ENCODE measurements around the gene FRG1.
"Not testable (repeated sequence)": the region's sequence is repeated elsewhere in the genome, so short reads cannot be mapped to it uniquely, and the experiment has no call there.

FRG1 gene

DNA sequence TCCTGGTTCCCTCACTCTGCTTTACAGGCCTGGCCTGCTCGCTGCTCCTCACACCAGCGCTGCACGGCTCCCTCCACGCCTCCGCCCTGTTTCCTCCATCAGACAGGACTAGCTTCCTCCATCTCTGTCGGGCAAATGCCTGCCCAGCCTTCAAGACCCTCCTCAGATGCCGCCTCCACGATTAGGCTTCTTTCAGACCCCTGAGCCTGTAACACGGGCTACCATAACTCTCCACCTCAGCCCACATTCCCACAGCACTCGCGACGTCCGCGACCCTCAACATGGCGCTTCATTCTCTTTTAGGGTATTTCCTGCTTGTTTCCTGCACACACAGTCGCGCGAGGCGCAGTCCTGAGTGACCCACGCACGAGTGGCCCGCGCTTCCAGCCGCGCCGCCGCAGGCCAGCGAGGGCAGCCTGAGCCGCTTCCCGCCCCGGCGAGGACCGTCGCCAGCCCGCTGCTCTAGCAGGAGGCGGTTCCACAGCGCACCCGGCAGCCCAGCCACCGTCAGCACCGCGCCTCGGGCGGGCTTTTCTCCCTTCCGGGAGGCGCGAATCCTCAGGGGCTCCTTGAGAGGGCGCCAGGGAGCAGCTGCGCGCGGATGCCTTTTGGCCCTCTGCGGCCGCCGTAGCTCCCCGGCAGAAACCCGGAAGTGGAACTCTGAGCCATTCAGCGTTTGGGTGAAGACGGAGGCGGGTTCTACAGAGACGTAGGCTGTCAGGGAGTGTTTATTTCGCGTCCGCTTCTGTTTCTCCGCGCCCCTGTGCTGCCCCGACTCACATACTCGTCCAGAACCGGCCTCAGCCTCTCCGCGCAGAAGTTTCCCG, at the start of gene FRG1:
Gene FRG1 (plus strand): TSS at position 695 of the 827 bp plus-strand sequence. CDS start 138 bp downstream, outside the sequence.
- DNase-seq, result peak; percentile 95

DNA sequence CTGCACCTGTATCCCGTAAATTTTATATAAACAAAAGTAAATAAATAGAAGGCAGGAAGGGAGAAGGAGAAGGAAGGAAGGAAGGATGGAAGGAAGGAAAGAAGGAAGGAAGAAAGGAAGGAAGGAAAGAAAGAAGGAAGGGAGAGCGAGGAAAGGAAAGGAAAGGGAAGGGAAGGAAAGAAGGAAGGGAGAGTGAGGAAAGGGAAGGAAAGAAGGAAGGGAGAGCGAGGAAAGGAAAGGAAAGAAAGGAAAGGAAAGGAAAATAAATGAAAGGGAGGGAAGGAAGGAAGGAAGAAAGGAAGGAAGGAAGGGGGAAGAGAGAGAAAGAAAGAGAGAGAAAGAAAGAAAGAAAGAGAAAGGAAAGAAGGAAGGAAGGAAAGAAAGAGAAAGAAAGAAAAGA, 43.0 kb upstream of the FRG1 start:
- no peak for DNase-seq

DNA sequence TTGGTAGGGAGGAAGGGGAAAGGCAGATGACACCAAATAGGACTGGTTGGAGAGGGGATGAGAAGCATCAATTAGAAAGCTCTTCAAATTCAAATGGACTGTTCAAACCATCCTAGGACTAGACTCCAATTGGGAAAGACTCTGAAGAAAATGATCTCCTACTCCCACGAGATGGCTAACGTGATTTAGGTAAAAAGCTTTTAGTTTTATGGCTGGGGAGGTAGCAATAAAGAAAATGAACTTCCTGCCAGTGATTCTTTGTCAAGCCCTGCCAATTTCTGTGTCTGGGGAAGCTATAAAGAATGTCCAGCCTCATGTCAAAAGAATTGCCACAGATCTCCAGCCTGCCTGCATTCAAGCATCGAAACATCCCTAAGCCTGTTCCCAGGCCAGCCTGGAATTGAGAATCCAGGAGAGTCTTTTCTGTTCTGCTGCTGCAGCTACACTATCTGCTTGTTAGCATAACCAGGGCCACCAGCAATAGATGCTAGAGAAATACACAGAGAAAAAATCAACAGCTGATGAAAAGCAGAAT, 41.1 kb upstream of the FRG1 start:
- not testable (repeated sequence) for DNase-seq

DNA sequence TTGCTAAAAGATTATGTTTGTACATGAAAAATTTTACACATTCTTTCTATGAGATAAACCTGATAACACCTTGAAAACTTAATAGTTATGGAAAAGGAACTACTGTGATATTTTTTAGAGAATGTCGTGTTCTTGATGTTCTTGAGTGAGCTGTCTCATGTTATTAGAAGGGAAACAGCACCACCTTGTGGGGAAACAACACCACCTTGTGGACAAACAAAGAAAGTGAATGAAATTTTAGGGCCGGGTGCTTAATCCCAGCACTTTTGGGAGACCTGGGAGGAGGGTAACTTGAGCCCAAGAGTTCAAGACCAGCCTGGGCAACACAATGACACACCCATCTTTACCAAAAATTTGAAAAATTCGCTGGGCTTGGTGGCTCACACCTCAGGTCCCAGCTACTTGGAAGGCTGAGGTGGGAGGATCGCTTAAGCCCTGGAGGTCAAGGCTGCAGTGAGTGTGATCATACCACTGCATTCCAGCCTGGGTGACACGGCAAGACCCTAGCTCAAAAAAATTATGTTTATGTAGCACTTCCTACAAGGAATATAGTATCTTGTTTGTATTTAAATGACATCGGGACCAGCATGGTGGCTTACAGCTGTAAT, 36.1 kb upstream of the FRG1 start:
- DNase-seq, result peak; percentile 30

DNA sequence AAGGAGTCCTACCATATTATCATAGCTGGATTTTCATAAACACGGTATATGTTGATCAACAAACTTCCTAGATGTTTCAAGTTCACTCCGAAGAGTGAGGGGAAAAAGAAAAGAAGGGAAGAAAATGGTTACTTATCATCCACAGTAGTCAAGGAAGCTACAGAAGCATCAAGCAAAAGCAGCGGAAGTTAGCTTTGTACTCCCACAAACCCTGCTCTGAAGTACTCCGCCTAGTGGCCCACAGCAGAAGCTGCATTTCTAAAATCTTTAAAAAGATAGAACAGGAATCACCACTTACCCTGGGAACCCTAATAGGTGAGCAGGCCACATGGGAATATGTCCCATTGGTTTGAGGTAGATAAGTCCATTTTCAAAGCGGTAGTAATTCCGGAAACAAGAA, 28.5 kb upstream of the FRG1 start:
- no peak for DNase-seq

DNA sequence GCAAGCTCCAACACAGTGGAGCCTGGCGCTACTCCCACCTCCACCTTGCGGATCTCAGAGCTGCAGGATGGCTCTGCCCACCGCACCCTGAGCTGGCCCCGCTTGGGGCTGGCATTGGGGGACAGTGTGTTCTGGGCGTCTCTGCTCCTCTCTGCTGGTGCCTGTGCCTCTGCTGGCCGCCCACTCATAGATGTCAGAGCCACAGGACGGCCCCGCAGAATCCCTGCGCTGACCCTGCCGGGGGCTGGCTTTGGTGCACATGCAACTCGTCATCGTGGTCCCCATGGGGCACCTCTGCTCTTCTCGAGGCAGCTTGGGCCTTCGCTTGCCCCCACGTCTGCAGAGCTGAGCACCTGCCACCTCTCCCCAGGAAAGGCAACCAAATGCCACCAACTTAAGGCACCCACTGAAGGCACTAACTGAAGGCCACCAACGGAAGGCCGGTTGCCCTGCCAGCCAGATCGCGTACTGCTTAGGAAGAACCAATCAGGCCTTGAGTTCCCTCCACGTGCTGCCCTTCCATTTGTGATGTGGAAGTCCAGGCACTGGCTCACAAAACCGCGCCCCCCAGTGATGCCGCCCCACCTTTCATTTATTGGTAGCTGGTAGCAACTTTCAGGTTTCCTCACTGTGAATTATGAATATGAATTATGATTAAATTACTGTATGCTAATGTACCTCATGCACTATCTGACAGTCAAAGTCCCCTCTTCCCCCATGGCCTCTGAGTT, 23.3 kb upstream of the FRG1 start:
- DNase-seq, result no peak

DNA sequence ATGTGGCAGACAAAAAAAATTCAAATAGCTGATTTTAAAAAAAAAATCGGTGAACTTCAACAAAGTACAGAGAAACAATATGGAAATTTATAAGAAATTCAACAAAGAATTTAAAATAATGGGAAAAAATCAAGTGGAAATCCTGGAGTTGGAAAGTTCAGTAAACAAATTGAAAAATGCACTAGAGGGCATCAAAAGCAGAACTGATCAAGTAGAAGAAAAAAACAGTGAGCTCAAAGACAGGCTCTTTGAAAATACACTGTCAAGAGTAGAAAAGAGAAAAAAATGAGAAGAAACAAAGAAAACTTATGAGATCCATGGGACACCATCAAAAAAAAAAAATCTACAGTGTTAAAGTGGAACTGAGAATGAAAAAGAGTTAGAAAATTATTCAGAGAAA, 19.6 kb upstream of the FRG1 start:
- DNase-seq, result no peak

DNA sequence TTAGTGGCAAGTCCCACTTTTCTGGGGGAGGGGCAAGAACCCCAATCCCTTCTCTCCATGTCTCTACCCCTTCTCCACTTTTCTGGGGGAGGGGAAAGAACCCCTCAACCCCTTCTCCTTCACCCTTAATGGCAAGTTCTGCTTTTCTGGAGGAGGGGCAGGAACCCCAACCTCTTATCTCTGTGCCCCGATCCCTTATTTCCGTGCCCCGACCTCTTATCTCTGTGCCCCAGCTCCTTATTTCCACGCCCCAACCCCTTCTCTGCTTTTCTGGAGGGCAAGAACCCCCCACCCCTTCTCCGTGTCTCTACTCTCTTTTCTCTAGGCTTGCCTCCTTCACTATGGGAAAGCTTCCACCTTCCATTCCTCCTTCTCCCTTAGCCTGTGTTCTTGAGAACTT, 13.9 kb upstream of the FRG1 start:
- not testable (repeated sequence) for DNase-seq

DNA sequence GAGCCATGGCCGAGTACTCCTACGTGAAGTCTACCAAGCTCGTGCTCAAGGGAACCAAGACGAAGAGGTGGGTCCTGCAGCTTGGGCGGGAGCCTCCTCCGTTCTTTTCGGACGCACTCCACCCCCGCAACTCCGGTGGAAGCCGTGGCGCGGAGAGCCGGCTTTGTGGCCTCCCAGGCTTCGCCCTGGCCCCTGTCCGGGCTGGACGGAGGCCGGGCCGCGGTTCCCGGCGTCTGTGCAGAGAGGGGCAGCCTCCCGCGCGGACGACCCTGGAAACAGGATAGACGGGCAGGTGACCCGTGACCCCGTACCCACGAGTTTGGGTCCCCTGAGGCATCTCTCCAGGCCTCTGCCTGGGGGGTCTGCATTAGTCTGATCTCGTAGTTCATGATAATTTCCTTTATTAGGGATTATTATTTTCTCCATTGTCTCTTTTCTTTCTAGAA, 356 bp downstream of the FRG1 start:
- no peak for DNase-seq

DNA sequence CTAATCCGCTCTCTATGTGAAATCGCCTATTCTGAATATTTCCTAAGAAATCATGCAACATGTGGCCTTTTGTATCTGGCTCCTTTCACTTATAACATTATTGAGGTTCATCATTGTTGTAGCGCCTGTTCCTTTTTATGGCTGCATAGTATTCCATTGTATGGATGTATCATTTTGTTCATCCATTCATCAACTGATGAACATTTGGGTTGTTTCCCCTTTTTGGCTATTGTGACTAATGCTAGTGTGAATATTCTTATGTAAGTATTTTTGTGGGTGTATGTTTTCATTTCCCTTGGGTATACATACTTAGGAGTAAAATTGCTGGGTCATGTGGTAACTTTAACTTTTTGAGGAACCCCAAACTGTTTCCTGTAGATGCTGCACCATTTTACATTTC, 1.7 kb downstream of the FRG1 start:
- DNase-seq, result not testable (repeated sequence)

DNA sequence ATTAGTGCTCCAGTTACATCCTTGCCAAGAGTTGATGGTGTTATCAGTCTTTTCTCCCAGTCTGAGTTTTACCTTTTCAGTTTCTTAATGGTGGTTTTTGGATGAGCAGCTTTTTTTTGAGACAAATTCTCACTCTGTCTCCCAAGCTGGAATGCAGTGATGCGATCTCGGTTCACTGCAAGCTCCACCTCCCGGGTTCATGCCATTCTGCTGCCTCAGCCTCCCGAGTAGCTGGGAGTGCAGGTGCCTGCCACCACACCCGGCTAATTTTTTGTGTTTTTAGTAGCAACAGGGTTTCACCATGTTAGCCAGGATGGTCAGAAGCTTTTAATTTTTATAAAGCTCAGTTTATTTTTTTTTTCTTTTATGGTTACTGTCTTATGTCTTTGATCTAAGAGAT, 3.4 kb downstream of the FRG1 start:
- not testable (repeated sequence) for DNase-seq

DNA sequence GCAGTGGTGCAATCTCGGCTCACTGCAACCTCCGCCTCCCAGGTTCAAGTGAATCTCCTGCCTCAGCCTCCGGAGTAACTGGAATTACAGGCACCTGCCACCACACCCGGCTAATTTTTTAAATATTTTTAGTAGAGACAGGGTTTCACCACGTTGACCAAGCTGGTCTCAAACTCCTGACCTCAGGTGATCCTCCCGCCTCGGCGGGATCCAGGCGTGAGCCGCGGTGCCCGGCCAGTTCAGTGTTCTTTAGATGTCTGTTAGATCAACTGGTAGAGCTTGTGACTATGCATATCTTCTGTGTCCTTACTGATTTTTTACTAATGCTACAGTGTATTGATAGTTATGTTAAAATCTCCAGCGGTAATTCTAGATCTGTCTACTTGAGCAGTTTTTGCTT, 6.2 kb downstream of the FRG1 start:
- DNase-seq, result not testable (repeated sequence)

DNA sequence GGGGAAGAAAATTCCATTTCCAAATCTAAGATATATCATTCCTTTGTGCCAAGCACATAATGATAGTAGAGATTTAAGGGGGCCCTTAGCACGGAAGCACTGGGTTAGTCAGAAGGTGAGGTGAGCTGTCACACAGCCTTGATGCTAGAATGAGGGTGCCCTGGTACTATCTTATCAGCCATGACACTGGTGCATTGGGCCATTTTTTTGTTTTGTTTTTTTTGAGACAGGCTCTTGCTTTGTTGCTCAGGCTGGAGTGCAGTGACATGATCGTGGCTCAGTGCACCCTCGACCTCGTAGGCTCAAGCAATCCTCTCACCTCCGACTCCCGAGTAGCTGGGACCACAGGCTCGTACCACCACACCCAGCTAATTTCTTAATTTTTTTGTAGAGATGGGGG, 7.8 kb downstream of the FRG1 start:
- DNase-seq, result not testable (repeated sequence)

DNA sequence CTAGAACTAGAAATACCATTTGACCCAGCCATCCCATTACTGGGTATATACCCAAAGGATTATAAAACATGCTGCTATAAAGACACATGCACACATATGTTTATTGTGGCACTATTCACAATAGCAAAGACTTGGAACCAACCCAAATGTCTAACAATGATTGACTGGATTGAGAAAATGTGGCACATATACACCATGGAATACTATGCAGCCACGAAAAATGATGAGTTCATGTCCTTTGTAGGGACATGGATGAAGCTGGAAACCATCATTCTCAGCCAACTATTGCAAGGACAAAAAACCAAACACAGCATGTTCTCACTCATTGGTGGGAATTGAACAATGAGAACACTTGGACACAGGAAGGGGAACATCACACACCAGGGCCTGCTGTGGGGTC, 28.6 kb downstream of the FRG1 start:
- DNase-seq, result not testable (repeated sequence)

DNA sequence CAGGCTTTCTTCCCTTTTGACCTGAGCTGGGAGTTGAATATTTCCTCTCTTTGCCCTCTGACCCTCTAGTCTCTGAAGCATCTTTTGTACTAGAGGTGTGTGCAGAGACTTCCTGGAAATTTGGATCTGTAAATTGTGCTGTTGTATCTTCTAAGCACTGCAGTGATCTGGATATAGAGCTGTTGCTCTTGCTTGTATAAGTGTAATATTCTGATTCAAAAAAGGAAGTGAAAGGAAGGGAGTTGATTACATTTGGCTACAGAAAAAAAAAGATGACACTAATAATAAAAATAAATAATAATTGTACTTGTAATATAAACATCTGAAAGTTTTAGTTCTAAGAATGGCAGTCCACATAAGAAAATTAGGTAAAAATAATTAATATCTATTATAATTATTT, 33.0 kb downstream of the FRG1 start:
- DNase-seq, result no peak

DNA sequence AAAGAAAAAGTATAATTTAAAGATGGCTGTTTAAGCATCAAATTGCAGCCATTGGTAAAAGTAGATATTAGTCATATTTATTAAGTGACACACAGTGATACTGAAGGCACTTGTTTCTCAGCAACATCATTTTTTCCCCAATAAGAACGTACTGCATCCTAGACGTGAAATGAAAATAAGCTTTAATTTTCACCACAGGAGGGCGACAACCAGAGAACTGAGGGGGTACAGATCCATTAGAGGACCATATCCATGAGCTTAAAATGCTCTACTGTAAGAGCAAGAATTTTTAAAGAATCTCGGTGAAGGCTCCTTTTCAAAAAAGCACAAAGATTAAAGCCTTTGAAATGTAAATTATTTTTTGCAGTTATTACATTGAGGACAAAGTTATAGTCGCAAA, 33.4 kb downstream of the FRG1 start:
- DNase-seq, result no peak

DNA sequence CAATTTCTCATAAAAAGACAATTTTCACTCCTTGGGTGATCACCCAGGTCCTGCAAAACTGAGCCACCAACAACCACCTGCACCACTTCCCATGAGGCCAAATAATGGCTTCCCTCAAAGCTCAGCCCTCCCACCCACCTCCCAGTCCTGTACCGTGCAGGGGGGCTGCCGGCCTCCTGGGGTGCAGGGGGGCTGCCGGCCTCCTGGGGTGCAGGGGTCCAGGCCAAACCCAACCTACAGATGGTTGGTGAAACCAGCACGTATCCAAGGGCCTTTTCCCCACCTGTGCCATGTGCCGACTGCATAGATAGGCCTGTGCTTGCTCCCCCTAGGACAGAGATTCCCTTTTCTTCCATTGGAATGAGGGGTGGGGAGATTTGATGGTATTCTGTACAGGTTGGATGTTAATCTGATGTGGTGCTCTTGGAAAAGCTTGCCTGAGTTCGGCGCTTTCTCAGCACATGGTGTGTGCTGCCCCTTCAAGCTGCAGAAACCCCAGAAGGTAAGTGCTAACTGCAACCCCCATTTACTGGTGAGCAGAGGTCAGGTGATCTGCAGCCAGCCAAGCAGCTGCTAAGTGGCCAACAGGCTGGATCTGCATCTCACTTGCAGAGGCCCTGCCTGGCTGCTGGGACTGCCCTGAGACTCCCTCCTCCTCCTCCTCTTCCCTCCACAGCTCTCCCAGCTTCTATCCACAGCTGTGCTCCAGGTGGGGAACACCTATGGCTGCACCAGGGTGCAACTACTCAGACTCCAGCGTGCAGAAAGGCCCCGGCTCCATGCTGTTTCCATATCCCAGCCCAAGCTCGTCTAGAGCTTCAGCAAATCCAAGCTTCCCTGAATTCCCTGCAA, 38.8 kb downstream of the FRG1 start:
- DNase-seq, result no peak

DNA sequence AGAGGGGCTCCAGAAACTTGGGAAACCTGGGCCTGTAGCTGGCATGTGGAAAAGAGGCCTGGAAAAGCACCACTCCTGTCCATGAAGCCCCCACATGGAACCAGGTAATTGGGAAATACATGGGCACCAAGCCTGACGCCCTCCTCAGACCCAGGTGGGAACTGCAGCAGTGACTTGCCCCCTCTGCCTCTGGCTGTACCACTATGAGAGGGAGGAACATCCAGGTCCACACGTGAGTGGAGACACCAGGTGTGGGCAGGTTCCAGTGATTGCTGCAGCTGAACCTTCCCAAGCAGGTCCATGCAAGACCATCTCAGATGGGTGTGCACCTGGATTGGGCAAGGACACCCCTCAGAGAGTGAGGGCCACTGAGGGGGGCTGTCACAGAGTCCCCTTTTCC, 39.6 kb downstream of the FRG1 start:
- not testable (repeated sequence) for DNase-seq

DNA sequence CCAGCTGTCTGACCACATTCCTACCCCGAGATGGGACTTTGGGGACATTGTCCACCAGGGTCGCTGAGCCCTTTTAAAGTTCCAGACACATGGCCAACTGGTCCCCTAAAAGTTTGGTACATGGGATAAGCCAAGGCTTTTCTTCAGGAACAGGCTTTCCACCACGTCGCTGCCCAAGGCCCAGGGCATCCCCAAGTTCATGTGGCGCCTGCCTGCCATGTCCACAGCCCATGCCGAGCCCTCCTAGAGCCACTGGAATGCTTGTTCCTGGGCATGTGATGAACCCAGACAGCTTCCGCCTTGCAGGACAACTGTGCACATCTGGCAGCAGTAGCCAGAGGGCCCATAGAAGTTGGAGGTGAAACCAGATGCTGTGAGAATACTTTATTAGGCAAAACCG, 41.3 kb downstream of the FRG1 start:
- no peak for DNase-seq

DNA sequence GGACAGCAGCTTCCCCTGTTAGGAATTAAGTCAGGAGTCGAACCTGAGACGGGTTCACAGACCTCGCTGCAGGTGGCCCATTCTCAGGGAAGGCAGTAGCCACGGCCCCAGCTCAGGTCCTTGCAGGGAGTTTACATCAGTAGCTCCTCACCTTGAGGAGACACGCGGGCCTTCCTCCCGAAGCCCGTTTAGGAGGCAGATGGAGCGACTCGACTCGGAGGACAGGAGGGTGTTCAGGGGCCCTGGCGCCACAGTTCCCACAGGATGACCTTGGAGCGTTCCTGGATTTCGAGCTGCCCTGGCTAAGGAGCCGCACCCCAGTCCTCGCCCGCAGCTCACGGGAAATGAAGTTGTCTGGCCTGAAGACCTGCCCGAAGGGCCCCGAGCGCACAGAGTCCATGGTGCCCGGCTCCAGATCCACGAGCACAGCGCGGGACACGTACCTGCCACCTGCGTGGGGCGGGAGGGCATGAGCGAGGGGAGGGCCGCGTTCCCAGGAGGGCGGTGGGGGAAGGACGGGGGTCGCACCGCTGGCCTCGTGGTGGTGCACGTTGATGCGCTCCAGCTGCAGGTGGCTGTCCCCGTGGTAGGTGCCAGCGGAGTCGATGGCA, 43.3 kb downstream of the FRG1 start:
- DNase-seq, result not testable (repeated sequence)

DNA sequence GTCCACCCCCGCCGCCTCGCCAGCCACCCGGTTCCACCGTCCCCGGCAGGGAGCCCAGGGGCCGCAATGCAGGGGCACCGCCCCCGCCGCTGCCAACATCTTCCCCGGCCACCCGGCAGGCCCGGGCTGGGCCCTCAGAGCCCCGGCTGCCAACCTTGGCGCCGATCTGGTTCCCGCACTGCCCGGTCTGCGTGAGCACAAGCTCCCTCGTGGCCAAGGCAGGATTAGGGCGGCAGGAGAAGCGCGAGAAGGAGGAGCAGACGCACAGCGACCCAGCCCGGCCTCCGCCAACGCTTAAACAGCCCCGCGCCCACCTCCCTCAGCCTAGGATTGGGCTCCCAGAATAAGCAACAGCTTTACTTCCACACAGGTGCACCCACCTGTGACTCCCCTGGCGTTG, 44.0 kb downstream of the FRG1 start:
- DNase-seq, result not testable (repeated sequence)

DNA sequence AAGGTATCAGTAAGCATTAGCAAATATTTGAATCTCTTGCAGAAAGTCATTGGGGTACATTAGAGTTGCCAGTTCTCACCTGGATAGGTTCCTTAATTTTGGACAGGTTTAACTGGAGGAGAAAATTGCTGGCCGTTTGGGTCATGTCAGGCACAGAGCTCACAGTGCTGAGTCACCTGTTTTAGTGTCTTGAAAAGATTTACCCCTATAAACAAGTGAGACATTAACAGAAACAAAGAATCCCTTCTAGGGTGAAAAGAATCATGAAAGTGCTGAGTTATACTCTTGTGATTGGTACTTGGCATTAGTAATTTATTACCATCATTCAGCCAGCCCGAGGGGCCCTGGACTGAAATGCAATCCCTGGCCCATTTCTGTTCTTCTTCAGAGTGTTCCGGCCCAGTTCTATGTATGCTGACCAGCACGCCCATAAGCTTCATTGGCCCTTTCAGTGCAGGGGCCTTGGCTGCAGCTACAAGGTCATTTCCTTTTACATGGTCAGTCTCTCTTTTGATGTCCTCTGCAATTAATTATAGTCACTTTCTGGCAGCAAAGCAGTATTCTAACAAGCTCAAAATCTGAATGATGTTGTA, 45.1 kb downstream of the FRG1 start:
- not testable (repeated sequence) for DNase-seq

All from activated naive CD4-positive, alpha-beta T cell treated with anti-CD3 and anti-CD28 coated beads, Interleukin-2, amount 50 U/mL, for 16 hours (primary cell).